BJ (cell line): Measurements from ENCODE around the gene MVB12B. TPM values are rescaled to one million over a fixed set of nuclear protein-coding genes. Genes with fewer than 3 reads are reported as not detected.
A peak's percentile ranks its signal among the peaks of the same experiment; 100 is the strongest.

ENCODE experiments used
- CTCF ChIA-PET: fragments of 350-600 bp; formaldehyde crosslinking; extraction: SDS; loops from one replicate; lab custom pipeline; 2021; ENCODE audit warnings: antibody characterized with exemption, inconsistent platforms; lab: Yijun Ruan, JAX
- POLR2A ChIA-PET: fragments of 300-600 bp; sonication (Branson Sonifier 250); formaldehyde crosslinking; extraction: SDS; loops from one replicate; lab custom pipeline; 2021; ENCODE audit warnings: antibody characterized with exemption; lab: Charles Lee
- DNase-seq: peaks from one replicate; pipeline ENCODE4 v3.0.0-alpha.2; 2011; ENCODE audit warnings: low read depth
- H3K27me3 ChIP-seq: 2 replicates; pipeline ENCODE4 v1.6.0; 2011; ENCODE audit warnings: low read length; ENCODE audit not compliant: control insufficient read depth, insufficient read depth
- H3K36me3 ChIP-seq: 2 replicates; pipeline ENCODE4 v1.5.1; 2011; ENCODE audit warnings: low read length; ENCODE audit not compliant: control insufficient read depth, insufficient read depth
- H3K4me3 ChIP-seq: 2 replicates; pipeline ENCODE4 v1.5.1; 2011; ENCODE audit warnings: low read depth, mild to moderate bottlenecking, control low read depth, low read length
- CTCF ChIP-seq: IDR thresholded peaks from 2 replicates; pipeline ENCODE4 v1.5.1; 2011; ENCODE audit warnings: low read depth, mild to moderate bottlenecking, control low read depth, inconsistent platforms, low read length, moderate library complexity; ENCODE audit not compliant: insufficient read depth
- polyA plus RNA-seq: library from polyadenylated mRNA; depleted of rRNA; stranded (reverse); fragments of >200 nt; gene quantifications from 2 replicates; pipeline ENCODE4 v1.2.3, GENCODE V29; 2011

The MVB12B gene
- polyA plus RNA-seq, 1 experiment: 2.7 TPM

- Histone ChIP-seq H3K36me3 (no peaks in the 10 kb centered on the region; the same call in 1 of the 2 replicates), H3K27me3 (no peaks in the 10 kb centered on the region), H3K4me3 (no peak overlapping the region)
- DNase-seq: no peak
- CTCF ChIA-PET: interaction anchor here (0.9 to 4.8 kb wide), 5 partner anchors 9 to 978 kb away, joined by 3 to 33 read pairs (median 3); no protein-coding TSS in a partner anchor
- peak; percentile 33; the same call in 1 of the 2 replicates for TF ChIP-seq CTCF
- POLR2A ChIA-PET: no interaction called here
Measured at GRCh38 chr9:126386088-126386487, 59.5 kb downstream of the MVB12B start.

GRCh38 chr9:126386776-126387175, 60.1 kb downstream of the MVB12B start:
- H3K4me3 ChIP-seq: no peak overlapping the region
- ChIA-PET POLR2A (no interaction called here), CTCF (interaction anchor here (0.9 to 4.8 kb wide), 5 partner anchors 8 to 979 kb away, joined by 3 to 33 read pairs (median 3); no protein-coding TSS in a partner anchor)
- no peaks in the 10 kb centered on the region for H3K27me3 ChIP-seq
- peaks cover 1% of the 10 kb centered on the region for H3K36me3 ChIP-seq
- no peak for TF ChIP-seq CTCF
- no peak for DNase-seq

GRCh38 chr9:126388964-126389708, 62.5 kb downstream of the MVB12B start:
- TF ChIP-seq CTCF: no peak
- POLR2A ChIA-PET: no interaction called here
- CTCF ChIA-PET: interaction anchor here (1.1 to 4.8 kb wide), 2 partner anchors 10 to 102 kb away, joined by 4 to 33 read pairs; no protein-coding TSS in a partner anchor

GRCh38 chr9:126389992-126390391, 63.4 kb downstream of the MVB12B start:
- no peak for TF ChIP-seq CTCF
- Histone ChIP-seq H3K4me3 (no peak overlapping the region), H3K27me3 (no peaks in the 10 kb centered on the region), H3K36me3 (peaks cover 1% of the 10 kb centered on the region)
- DNase-seq: no peak
- ChIA-PET POLR2A (no interaction called here), CTCF (no interaction called here)

More at GRCh38 chr9:126388964-126389708, 62.5 kb downstream of the MVB12B start:
- H3K4me3 ChIP-seq: no peak overlapping the region
- H3K36me3 ChIP-seq: peaks cover 1% of the 10 kb centered on the region
- DNase-seq: no peak
- H3K27me3 ChIP-seq: no peaks in the 10 kb centered on the region

GRCh38 chr9:126390923-126391322, 64.3 kb downstream of the MVB12B start:
- peaks cover 1% of the 10 kb centered on the region for H3K36me3 ChIP-seq
- DNase-seq: no peak
- ChIA-PET CTCF (no interaction called here), POLR2A (interaction anchor here (0.7 kb wide), 1 partner anchor 15 kb away, joined by 8 read pairs; no protein-coding TSS in a partner anchor)
- no peak overlapping the region for H3K4me3 ChIP-seq
- H3K27me3 ChIP-seq: no peaks in the 10 kb centered on the region
- no peak for TF ChIP-seq CTCF
